ENCODE data around the gene OSBPL3.
"Not testable (repeated sequence)": the region's sequence is repeated elsewhere in the genome, so short reads cannot be mapped to it uniquely, and the experiment has no call there.

The OSBPL3 gene

DNA sequence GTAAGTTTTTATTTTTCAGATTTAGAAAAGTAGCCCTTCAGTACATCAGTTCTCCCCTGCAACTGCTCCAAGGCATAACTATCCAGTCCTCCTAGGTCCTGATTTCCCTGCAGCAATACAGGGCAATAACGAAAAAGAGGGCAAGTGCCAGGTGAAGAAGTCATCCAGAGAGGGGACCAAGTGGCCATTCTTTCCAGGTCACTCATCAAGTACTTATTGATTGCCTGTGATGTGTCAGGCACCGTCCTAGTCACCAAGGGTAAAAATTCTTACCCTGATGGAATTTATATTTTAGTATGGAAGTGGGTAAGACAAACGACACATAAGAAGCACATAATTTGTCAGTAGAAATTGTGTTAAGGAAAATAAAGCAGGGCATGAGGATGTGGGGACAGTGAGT is 155.6 kb downstream of the OSBPL3 start:
- no peak for DNase-seq

DNA sequence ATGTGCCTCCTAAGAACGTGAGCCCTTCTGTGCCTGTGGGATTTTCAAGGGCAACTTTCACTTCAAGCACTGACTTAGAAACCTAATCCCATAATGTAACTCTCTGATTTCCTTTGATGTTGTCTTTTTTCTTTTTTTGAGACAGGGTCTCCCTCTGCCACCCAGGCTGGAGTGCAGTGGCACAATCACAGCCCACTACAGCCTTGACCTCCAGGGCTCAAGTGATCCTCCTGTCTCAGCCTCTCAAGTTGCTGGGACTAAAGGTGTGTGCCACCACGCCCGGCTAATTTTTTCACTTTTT is 158.3 kb downstream of the OSBPL3 start:
- no peak for DNase-seq

DNA sequence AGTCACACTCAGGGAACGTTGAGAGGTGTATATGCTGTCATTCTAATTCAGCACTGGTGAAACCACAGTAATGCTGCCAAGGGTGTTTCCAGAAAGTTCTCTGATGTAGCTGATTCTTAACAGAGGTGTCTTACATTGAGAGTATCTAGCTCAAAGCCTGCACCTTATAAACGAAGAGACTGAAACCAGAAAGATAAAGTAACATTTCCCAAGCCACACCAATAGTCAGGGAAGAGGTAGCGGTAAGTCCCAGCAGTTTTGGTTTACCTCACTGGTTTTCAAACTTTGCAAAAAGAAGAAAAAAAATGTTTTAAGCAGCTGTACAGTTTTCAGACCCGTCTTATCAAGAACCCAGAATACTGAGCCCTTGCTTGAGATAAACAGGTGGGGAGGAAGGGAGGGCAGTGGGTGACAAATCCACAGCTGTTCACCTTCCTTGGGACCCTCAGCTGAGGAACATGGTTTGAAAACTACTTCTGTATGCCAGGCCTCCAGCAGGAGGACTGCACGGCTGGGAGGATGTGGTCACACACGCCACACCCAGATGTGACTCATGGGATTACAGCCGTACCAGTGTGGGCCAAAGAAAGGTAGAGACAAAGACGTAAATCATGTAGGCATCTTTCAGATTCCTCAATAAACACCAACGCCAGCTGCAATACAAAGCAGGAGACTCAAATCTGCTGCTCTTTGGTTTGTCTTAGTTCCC is 158.8 kb downstream of the OSBPL3 start:
- DNase-seq = peak; percentile 21

DNA sequence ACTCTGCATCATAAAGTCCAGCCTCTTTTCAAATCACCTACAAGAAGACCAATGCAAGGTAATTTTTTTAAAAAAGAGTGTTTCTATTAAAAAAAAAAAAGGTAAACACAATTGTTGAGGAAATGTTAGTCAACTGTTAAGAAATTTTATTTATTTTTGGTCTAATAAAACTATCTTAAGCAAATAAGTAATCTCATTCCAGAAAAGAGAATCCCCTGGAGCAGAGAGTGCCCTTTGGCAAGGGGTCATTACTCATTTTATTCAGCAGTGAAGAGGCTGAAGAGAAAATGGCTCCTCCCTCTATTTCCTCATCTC is 159.3 kb downstream of the OSBPL3 start:
- no peak for DNase-seq

DNA sequence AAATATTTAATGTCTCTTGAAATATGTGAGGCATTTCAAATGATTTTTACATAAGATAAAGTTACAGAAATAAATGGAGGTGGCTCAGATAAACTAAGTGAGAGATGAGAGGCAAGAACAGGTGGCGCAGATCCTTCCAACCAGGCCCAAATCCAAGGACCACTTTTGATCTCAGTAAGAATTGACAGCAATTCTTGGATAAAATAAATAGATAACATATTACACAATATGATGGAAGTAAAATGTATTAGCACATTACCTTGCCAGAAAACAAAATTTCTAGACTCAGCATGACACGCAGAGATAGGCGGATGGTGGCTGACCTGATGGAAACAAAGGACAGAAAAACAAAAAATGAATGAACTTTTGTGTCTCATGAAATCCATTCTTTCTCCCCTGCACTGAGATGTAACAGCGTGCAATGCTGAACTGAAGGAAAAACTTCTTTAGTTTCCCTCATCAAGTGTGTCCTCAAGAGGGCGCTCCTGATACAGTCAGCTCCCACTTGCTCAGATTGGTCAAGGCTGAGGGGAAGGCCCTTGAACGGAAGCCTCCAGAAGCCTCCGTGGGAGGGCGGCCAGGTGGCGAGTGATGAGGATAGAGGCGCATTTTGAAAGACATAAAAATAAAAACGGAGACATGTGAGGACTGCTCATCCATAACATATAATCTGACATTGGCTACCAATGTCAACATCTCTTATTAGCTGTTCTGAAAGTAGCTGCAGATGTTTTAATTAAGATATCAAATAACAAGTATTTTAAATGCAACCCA is 159.9 kb downstream of the OSBPL3 start:
- peak; percentile 69 for DNase-seq

DNA sequence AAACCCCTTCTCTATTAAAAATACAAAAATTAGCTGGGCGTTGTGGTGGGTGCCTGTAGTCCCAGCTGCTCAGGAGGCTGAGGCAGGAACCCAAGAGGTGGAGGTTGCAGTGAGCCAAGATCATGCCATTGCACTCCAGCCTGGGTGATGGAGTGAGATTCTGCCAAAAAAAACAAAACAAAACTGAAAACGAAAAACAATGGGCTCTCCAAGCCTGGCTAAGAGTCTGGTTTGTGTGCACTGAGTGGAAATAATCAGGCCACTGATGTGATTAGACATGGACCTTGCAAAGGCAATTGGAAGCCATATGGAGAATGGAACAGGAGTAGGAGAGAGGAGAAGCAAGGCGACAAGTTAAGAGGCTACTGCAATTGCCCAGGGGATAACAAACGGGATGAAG is 162.6 kb downstream of the OSBPL3 start:
- no peak for DNase-seq

DNA sequence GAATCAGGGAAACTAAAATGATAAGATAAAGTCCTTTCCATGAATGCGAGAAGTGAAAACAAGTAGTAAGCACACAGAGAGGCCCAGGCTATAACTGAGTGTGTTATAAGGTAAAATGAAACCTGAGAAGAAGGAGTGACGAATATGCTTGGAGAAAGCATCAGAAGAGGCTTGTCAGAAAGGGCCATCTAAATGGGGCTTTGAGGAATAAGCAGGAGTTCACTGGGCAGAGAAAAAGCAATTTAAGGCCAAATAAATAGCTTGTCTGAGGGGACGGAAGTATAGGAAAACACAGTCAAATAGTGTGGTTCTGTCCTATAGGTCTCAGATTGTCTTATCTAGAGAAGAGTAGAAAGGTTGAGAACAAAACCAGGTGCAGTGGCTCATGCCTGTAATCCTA is 163.1 kb downstream of the OSBPL3 start:
- DNase-seq = no peak

DNA sequence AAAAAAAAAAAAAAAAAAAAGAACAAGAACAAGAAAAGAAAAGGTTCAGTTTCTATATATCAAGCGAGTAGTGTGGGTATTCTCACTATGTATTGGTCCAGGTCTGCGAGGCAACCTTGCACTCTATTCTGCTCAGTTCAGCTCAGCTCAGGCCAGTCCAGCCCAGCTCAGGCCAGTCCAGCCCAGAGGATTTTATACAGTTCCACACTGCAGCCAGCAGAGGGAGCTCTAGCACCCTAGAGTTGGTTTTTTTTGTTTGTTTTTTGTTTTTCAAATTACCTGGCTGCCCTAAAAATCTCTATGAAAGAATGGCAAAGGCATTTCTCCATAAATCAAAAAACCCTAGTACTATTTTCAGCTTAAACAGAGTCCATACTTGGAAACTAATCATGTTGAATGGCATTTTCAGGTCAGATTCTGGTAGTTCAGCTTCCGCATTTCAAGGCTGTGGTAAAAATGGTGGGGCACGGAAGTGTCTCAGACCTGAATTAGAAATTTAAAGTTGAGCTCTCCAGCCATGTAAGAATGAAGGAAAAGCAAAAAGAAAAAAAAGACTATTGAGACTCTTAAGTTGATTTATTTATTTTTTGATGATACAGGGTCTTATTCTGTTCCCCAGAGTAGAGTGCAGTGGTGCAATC is 167.6 kb downstream of the OSBPL3 start:
- DNase-seq = no peak

DNA sequence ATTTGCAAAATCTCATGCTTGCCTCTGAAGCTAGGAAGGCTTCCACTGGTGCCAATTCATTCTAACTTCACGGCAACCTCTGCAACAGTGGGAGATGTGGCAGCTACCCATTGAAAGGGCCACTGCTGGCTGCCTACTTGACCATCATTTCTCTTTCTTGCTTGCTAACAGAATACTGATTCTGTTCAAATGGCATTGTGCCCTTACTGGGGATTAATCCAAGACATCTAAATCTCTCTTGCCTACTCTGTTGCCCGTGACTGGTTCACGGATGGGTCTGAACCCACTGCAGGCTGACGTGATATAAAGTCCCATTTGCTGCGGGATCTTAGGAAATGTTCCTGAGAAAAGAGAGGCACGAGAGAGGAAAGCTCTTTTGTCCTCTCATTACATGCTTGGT is 171.5 kb downstream of the OSBPL3 start:
- DNase-seq = no peak

DNA sequence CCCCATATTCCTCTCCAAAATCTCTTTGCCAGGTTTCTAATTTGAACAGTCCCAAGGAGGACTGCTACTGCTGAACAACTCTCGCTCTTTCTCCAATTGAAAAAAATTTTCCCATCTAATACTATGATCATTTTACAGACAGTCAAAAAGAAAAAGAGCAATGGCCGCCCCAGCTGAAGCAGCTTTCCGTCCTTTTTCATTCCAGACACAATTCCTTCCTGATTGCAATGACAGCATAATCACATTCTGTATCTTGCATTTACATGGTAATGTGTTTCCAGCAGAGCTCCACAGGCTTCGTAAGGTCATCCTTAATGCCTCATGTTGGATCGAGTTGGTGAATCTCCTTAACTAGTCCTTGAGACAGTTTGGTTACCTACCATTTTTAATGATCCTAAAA is 177.7 kb downstream of the OSBPL3 start:
- DNase-seq = no peak

DNA sequence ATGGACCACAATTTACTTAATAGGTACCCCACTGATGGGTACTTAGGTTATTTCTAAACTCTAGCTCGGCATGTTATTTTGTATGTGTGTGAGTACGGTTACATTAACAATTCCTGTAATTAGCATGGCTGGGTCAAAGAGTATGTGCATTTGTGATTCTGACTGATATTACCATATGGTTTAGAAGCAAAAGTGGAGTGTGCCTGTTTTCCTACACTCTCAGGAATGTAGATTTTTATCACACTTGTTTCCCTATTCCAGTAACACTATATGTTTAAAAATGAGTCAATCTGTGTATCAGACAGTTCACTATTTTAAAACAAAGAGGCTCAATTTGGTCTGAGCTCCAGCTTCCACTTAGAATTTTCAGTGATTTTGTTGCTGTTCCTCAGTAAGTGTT is 178.1 kb downstream of the OSBPL3 start:
- DNase-seq = no peak

DNA sequence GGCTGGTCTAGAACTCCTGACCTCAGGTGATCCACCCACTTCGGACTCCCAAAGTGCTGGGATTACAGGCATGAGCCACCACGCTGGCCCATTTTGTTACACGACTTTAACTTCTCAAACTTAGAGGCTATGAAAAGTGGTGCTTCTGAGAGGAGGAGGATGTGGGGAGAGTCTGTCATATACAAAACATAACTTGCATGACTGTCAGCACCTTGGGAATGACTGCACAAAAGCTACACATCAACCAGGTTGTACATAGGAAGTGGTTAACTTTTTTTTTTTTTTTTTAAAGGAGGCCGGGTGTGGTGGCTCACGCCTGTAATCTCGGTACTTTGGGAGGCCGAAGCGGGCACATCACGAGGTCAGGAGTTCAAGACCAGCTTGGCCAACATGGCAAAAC is 179.3 kb downstream of the OSBPL3 start:
- no peak for DNase-seq

DNA sequence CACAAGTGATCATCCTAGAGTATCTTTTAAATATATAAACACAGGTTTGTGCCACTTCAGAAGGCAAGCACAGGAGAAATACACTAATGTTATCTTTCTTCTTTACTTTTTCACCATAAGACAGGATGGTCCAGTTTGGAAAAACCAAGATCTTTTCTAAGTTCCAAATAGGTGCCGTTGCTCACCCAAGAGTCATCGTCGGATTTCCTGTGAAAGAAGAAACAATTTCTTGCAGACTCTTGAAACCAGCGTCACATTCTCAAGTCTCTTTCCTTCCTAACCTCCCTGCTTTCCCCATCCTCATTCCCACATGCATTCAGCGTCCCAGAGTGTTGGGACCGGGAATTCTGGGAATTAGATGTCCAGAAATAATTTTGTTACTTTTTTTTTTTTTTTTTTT is 179.9 kb downstream of the OSBPL3 start:
- no peak for DNase-seq

DNA sequence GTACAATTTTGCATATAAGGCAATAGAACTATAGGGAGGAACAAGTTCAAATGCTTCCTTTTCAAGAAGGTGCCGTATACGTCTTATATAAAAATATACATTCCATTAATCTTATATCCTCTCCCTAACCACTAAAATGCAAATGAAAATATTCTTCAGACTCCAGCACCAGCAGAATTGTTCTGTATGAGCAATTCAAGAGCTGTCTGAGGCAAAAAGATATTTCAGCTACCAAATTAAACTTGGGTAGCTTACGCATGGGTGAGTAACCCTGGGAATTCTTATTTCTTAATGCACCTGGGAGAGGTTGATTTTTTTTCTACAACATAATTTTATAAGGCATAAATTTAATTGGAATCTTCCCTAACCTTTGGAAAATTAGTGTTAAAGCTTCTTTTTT is 180.5 kb downstream of the OSBPL3 start:
- no peak for DNase-seq

DNA sequence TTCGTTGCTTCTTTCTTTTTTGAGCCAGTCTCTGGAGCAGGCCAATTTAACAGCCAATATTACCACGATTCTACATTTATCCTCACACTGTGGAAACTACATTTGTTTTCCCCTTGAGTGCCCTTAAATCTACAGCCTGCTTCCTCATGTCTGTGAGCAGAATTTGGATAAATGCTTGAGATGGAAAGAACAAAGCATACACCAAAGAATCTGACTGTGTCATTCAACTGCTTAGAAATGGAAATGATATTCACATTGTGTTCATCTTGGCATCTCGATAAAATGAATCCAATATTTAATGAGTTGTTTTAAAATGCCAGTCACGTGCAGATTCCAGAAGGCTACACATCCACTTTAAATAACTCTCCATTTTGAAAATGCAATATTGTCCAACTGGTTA is 181.7 kb downstream of the OSBPL3 start:
- no peak for DNase-seq

DNA sequence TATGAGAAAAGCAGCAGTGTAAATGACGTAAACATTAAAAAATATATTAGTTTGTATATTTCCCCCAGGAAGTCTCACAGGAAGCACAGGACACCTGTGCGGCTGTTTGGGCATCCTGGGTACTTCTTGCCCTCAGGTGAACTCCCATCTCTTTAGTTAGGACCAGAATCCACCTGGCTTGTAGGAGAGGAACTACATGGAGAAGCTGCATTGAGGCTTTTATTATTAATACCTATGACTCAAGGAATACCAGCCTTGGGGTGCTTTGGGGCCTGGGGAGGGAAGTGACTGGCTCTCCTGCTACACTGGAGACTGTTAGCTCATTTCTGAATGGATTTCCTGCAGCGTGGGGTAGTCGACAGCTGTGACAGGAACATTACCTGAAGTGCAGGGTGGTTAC is 182.7 kb downstream of the OSBPL3 start:
- no peak for DNase-seq

DNA sequence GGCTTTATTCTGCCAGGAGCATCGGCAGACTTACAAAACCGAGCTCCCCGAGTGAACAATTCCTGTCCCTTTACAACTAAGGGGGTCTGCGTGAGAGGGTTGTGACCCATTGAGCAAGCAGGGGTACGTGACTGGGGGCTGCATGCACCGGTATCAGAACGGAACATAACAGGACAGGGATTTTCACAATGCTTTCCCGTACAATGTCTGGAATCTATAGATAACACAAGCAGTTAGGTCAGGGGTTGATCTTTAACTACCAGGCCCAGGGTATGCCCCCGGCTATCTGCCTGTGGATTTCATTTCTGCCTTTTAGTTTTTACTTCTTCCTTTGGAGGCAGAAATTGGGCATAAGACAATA is 184.6 kb downstream of the OSBPL3 start:
- no peak for DNase-seq

DNA sequence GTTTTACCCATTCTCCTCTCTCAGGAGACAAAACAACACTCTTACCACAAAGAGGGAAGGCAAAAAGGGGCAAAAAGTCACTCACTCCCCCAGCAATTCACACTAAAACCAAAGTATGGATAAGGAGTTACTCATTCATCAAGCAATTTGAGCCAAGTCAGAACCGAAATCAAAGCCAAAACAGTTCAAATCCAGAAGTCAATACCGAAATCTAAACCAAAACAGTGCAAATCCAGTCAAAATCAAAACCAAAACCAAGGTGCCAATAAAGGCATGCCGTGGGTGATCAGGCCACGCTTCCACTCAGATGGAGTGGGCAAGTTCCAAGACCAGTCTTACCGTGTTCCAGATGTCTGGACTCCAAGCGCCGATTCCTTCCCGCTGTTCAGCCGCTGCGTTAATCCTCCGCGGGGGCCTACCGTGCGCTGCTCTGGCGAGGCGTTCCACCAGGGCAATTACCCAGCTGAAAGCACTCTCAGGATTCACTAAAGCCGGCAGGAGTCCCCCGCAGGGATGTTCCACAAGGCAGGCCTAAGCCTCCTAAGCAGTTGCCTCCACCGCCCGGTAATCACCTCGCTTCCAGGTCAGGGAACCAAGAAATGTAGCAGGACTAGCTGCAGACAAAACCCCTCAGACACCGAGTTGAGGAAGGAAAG is 185.1 kb downstream of the OSBPL3 start:
- not testable (repeated sequence) for DNase-seq

DNA sequence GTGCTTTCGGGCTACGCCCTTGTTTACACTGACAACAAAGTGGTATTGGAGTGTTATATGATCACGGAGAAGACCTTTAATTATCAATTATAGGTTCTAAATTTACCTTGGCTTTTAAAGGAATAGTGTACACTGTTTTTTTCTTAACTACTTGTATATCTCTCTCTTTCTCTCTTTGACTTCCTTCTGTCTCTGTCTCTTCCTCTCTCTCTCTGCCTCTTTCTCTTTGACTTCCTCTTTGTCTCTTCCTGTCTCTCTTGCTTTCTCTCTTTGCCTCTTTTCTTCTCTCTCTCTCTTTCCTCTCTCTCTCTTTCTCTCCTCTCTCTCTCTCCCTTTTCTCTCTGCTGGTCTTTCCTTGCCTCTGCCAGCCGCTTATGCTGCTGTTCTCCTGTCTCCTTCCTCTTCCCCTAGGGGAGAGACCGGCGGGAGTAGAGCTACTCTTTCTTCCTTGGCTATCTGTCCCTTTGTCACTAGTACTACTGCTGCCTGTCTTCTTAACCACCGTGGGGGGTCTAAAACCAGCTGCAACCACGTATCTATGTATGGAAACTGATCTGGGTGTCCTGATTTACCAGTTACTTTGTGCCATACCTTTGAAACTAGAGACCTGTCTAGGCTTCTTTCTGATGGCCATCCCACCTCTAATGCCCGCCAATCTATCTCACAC is 185.9 kb downstream of the OSBPL3 start:
- no peak for DNase-seq

DNA sequence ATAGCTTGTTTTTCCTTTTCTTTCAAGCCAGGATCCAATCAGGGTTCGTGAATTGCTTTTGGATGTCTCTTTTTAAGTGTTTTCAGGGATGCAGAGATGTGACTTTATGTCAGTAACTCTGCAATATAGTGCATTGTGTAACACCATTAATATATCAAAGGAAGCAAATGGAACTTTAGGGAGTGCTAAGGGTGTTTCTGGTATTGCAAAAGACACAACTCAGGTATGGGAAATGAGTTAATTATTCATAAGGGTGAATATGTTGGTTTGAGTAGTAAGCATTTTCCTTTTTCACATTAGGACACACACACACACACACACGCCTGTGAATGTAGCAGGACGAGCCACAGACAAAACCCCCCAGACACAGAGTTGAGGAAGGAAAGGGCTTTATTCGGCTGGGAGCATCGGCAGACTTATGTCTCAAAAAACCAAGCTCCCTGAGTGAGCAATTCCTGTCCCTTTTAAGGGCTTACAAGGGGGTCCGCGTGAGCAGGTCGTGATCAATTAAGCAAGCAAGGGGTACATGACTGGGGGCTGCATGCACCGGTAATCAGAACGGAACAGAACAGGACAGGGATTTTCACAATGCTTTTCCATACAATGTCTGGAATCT is 190.9 kb downstream of the OSBPL3 start:
- no peak for DNase-seq

DNA sequence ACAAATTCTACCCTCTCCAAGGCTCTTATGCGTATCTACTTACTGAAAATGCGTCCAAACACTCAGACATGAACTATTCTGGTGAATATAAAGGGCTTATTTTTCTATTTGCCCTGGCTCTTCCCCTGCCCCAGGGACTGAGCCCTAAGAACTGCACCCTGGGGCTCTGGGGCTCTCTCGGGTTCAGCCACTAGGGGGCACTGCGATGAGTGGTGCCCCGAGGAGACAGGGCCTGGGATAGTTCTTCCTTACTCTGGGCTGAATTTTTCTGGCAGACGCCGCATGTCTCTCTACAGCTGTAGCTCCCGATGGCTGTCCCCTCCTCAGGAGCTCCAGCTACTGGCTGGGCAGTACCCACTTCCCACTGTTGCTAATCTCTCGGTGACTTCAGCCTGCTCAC is 191.9 kb downstream of the OSBPL3 start:
- DNase-seq = no peak

DNA sequence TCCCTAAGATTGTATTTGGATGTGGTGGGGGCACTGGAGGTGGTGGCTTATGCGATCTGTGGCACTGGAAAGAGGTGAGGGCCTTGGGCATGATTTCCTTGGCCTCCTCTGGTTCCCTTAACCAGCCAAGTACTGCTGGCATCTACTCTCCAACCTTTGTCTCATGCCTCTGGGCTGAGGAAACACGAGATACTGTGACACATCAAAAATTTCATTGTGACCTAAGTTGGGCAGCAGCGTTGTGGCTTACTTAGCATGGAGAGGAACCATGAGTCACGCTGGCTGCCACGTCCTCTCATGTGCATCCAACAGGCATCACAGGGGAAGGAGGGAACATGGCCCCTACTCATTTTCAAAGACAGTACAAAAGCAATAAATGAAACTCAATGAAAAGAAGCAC is 193.0 kb downstream of the OSBPL3 start:
- DNase-seq = no peak

DNA sequence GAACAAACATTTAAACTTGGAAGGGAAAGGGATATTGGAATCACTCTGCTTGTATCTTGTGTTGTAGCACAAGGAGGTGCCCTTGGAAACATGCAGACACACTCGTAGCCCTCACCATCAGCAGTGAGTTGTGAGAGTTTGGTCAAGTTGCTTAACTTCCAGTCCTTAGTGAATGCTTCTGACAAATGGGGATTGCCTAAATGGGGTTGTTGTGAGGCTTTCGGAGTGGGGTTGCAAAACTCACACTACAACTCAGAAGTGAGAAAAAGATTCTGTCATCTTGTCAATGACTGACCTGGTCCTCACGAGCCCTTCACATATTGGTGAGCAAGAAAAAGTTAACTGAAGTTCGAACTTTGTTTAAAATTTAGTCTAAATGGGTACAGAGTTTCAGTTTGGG is 193.7 kb downstream of the OSBPL3 start:
- DNase-seq = no peak

Data from NCI-H187 treated with DMSO at 0.1 percent for 48 hours (cell line).